GM18519 (cell line): ENCODE results near the gene CIB2.

Experiments used
- ATAC-seq: cut with Tn5 transposase; IDR thresholded peaks from one replicate; pipeline ENCODE4 v1.9.1; 2021; ENCODE audit warnings: mild to moderate bottlenecking, moderate library complexity; ENCODE audit not compliant: unreplicated experiment, low FRiP score

The CIB2 gene

GRCh38 chr15:78087951-78088772, 43.1 kb downstream of the CIB2 start:
- ATAC-seq: no peak

- no peak for ATAC-seq
Observed at GRCh38 chr15:78085928-78086327, 45.3 kb downstream of the CIB2 start.

GRCh38 chr15:78084449-78084750, 46.8 kb downstream of the CIB2 start:
- ATAC-seq: no peak

GRCh38 chr15:78083687-78084448, 47.4 kb downstream of the CIB2 start:
- ATAC-seq: no peak

GRCh38 chr15:78083186-78083585, 48.1 kb downstream of the CIB2 start:
- ATAC-seq: no peak

- no peak for ATAC-seq
Observed at GRCh38 chr15:78082743-78083110, 48.5 kb downstream of the CIB2 start.

- ATAC-seq: no peak
Observed at GRCh38 chr15:78082106-78082742, 49.0 kb downstream of the CIB2 start.

- no peak for ATAC-seq
Observed at GRCh38 chr15:78080088-78080460, 51.2 kb downstream of the CIB2 start.

GRCh38 chr15:78079298-78080087, 51.8 kb downstream of the CIB2 start:
- no peak for ATAC-seq

GRCh38 chr15:78077871-78078210, 53.4 kb downstream of the CIB2 start:
- ATAC-seq: no peak

- peak; percentile 39 for ATAC-seq
Observed at GRCh38 chr15:78077053-78077870, 54.0 kb downstream of the CIB2 start, which contains the start of gene TBC1D2B. TBC1D2B (minus strand) TSS chr15:78077711; CDS start chr15:78077652, 59 bp downstream.

GRCh38 chr15:78076231-78077052, 54.8 kb downstream of the CIB2 start:
- ATAC-seq: no peak

- ATAC-seq: no peak
Observed at GRCh38 chr15:78075490-78076230, 55.6 kb downstream of the CIB2 start.

- no peak for ATAC-seq
Observed at GRCh38 chr15:78073046-78073787, 58.0 kb downstream of the CIB2 start.

GRCh38 chr15:78072080-78072892, 59.0 kb downstream of the CIB2 start:
- ATAC-seq: no peak

GRCh38 chr15:78071383-78071782, 59.9 kb downstream of the CIB2 start:
- no peak for ATAC-seq
